ENCODE results near the gene BCAT1.
"Not testable (repeated sequence)": the region's sequence is repeated elsewhere in the genome, so short reads cannot be mapped to it uniquely, and the experiment has no call there.

Gene BCAT1

GRCh38 chr12:24940157-24940556, 8.7 kb downstream of the BCAT1 start:
- DNase-seq (ENCODE audit: low read depth, low spot score): no peak
- in situ Hi-C loops (cut with HindIII; ENCODE audit: low sequenced_read_pairs): no loop called here
- no peak overlapping the region for H3K4me3 ChIP-seq (ENCODE audit: low read depth, low read length)
- no peak for TF ChIP-seq CTCF (IDR thresholded peaks at IDR 0.05; ENCODE audit: low read depth, low read length)

- H3K4me3 ChIP-seq (ENCODE audit: low read depth, low read length); in situ Hi-C loops (cut with HindIII; ENCODE audit: low sequenced_read_pairs); DNase-seq (ENCODE audit: low read depth, low spot score): not testable (repeated sequence)
These were observed 9.3 kb downstream of the BCAT1 start for GRCh38 chr12:24939551-24939950.

- DNase-seq (ENCODE audit: low read depth, low spot score): no peak
- in situ Hi-C loops (cut with HindIII; ENCODE audit: low sequenced_read_pairs): no loop called here
These were observed 10.6 kb downstream of the BCAT1 start for GRCh38 chr12:24938341-24938740.

GRCh38 chr12:24937553-24938244, 11.2 kb downstream of the BCAT1 start:
- no peak overlapping the region for H3K4me3 ChIP-seq (ENCODE audit: low read depth, low read length)
- TF ChIP-seq CTCF (IDR thresholded peaks at IDR 0.05; ENCODE audit: low read depth, low read length): no peak
- DNase-seq (ENCODE audit: low read depth, low spot score): peak; percentile 46
- in situ Hi-C loops (cut with HindIII; ENCODE audit: low sequenced_read_pairs): no loop called here

More at GRCh38 chr12:24938341-24938740, 10.6 kb downstream of the BCAT1 start:
- H3K4me3 ChIP-seq (ENCODE audit: low read depth, low read length): no peak overlapping the region
- no peak for TF ChIP-seq CTCF (IDR thresholded peaks at IDR 0.05; ENCODE audit: low read depth, low read length)

GRCh38 chr12:24933694-24934407, 15.1 kb downstream of the BCAT1 start:
- in situ Hi-C loops (cut with HindIII; ENCODE audit: low sequenced_read_pairs): no loop called here

GRCh38 chr12:24931666-24932405, 17.1 kb downstream of the BCAT1 start:
- in situ Hi-C loops (cut with HindIII; ENCODE audit: low sequenced_read_pairs): no loop called here
- no peak for DNase-seq (ENCODE audit: low read depth, low spot score)
- no peak overlapping the region for H3K4me3 ChIP-seq (ENCODE audit: low read depth, low read length)
- TF ChIP-seq CTCF (IDR thresholded peaks at IDR 0.05; ENCODE audit: low read depth, low read length): no peak

More at GRCh38 chr12:24933694-24934407, 15.1 kb downstream of the BCAT1 start:
- H3K4me3 ChIP-seq (ENCODE audit: low read depth, low read length): no peak overlapping the region
- no peak for TF ChIP-seq CTCF (IDR thresholded peaks at IDR 0.05; ENCODE audit: low read depth, low read length)
- DNase-seq (ENCODE audit: low read depth, low spot score): no peak

Measured in astrocyte of the spinal cord (primary cell).